ENCODE measurements around the gene SLC44A1.

- TF ChIP-seq PATZ1 (CRISPR knock-in tag; IDR thresholded peaks at IDR 0.05; ENCODE audit: borderline replicate concordance) (no peak), POU6F1 (CRISPR knock-in tag; IDR thresholded peaks at IDR 0.05; ENCODE audit: borderline replicate concordance, low read depth) (no peak), SNAI2 (CRISPR knock-in tag; IDR thresholded peaks at IDR 0.05) (no peak), ZNF565 (CRISPR knock-in tag; conservative IDR thresholded peaks at IDR 0.05; ENCODE audit: low read depth) (no peak), ARNTL (CRISPR knock-in tag; IDR thresholded peaks at IDR 0.05; ENCODE audit: borderline replicate concordance, low read depth) (no peak), CREB5 (CRISPR knock-in tag; IDR thresholded peaks at IDR 0.05; ENCODE audit: low read depth) (no peak), ZFP30 (CRISPR knock-in tag; IDR thresholded peaks at IDR 0.05) (no peak), RARB (CRISPR knock-in tag; IDR thresholded peaks at IDR 0.05) (no peak)
Observed at GRCh38 chr9:105329719-105330062, 85.2 kb downstream of the SLC44A1 start.

Data from SK-N-SH treated with all-trans-retinoic acid at 6 μM for 48 hours (cell line).